Keratinocyte (primary cell): ENCODE data around the gene HECA. TPM values are rescaled to one million over a fixed set of nuclear protein-coding genes. Genes with fewer than 3 reads are reported as not detected.

Source experiments
- DNase-seq: peaks from one replicate; pipeline ENCODE4 v3.0.0-alpha.2; 2011; ENCODE audit warnings: low read depth, missing footprints, low spot score
- FAIRE-seq: peaks from 2 replicates; lab custom pipeline; 2011; peaks lifted over from hg19 to GRCh38; lab: Jason Lieb, UNC
- H2AFZ ChIP-seq: 2 replicates; pipeline ENCODE4 v1.6.0; 2012; ENCODE audit warnings: low read length, control low read depth, inconsistent platforms; ENCODE audit not compliant: control insufficient read depth
- H3K27ac ChIP-seq: 2 replicates; pipeline ENCODE4 v1.5.1; 2011; ENCODE audit warnings: low read length; ENCODE audit not compliant: control insufficient read depth, insufficient read depth
- H3K27me3 ChIP-seq: 3 replicates; pipeline ENCODE4 v1.6.0; 2011; ENCODE audit warnings: low read length; ENCODE audit not compliant: control insufficient read depth, insufficient read depth; ENCODE audit errors: extremely low read depth
- H3K36me3 ChIP-seq, 2 experiments: 2 replicates in 1 of 2; 3 replicates in 1 of 2; pipeline ENCODE4 v1.5.1; 2011; ENCODE audit warnings: low read length in 2 of 2, mild to moderate bottlenecking in 1 of 2; ENCODE audit not compliant: control insufficient read depth in 2 of 2, insufficient read depth in 2 of 2; ENCODE audit errors: extremely low read depth in 1 of 2
- H3K4me1 ChIP-seq: 3 replicates; pipeline ENCODE4 v1.5.1; 2011; ENCODE audit warnings: low read length; ENCODE audit not compliant: control insufficient read depth, insufficient read depth; ENCODE audit errors: extremely low read depth
- H3K4me2 ChIP-seq: 3 replicates; pipeline ENCODE4 v1.6.0; 2011; ENCODE audit warnings: low read depth, low read length; ENCODE audit not compliant: control insufficient read depth, insufficient read depth; ENCODE audit errors: extremely low read depth
- H3K4me3 ChIP-seq, 3 experiments: fragments of 200-600 bp in 1 of 3; sonication (generic) in 1 of 3; 2 replicates in 2 of 3; 3 replicates in 1 of 3; pipeline ENCODE4 v1.5.1; 2011 to 2016; ENCODE audit warnings: low read length in 3 of 3, mild to moderate bottlenecking in 3 of 3, control low read depth in 2 of 3, inconsistent platforms in 1 of 3, low read depth in 1 of 3, mixed read lengths in 1 of 3, mixed run types in 1 of 3, moderate library complexity in 1 of 3; ENCODE audit not compliant: control insufficient read depth in 2 of 3, insufficient read depth in 2 of 3; ENCODE audit errors: extremely low read depth in 1 of 3
- H3K79me2 ChIP-seq: 2 replicates; pipeline ENCODE4 v1.6.0; 2012; ENCODE audit warnings: low read length; ENCODE audit not compliant: control insufficient read depth, insufficient read depth
- H3K9ac ChIP-seq: 3 replicates; pipeline ENCODE4 v1.6.0; 2011; ENCODE audit warnings: low read length; ENCODE audit not compliant: control insufficient read depth, insufficient read depth; ENCODE audit errors: extremely low read depth
- H3K9me1 ChIP-seq: 3 replicates; pipeline ENCODE4 v1.6.0; 2011; ENCODE audit warnings: low read length; ENCODE audit not compliant: control insufficient read depth, insufficient read depth; ENCODE audit errors: extremely low read depth
- H3K9me3 ChIP-seq: 2 replicates; pipeline ENCODE4 v1.5.1; 2012; ENCODE audit warnings: low read depth, low read length; ENCODE audit not compliant: control insufficient read depth
- H4K20me1 ChIP-seq: 3 replicates; pipeline ENCODE4 v1.6.0; 2011; ENCODE audit warnings: low read length; ENCODE audit not compliant: control insufficient read depth, insufficient read depth; ENCODE audit errors: extremely low read depth
- EZH2 ChIP-seq: IDR thresholded peaks from one replicate; pipeline ENCODE4 v1.6.1; 2012; ENCODE audit warnings: inconsistent platforms, mild to moderate bottlenecking, low read length, moderate library complexity
- dilution Hi-C: fragments of 300-500 bp; cut with MboI; formaldehyde crosslinking; loops from one replicate; pipeline ENCODE4 v1.7.0; 2020; ENCODE audit warnings: low sequenced_read_pairs; ENCODE audit not compliant: extremely low pct_ligation_motif_present
- polyA plus RNA-seq, 5 experiments: library from polyadenylated mRNA; depleted of rRNA in 3 of 5; stranded (reverse) in 3 of 5; stranded (forward) in 1 of 5; unstranded in 1 of 5; fragments of >200 nt; gene quantifications; 1 replicate in 1 of 5; 2 replicates in 3 of 5; 3 replicates in 1 of 5; pipeline versions ENCODE4 v1.2.1 to v1.2.3, GENCODE V29; 2011 to 2012; ENCODE audit warnings: missing spikeins in 2 of 5, low read depth in 1 of 5, low replicate concordance in 1 of 5
- TF ChIP-seq, protein P1 (sequence below), 3 experiments: IDR thresholded peaks in 1 of 3; conservative IDR thresholded peaks in 1 of 3; optimal IDR thresholded peaks in 1 of 3; 2 replicates in 2 of 3; 3 replicates in 1 of 3; pipeline versions ENCODE3 to v1.5.1; 2011; ENCODE audit warnings: low read length in 3 of 3, mild to moderate bottlenecking in 3 of 3, moderate library complexity in 2 of 3, control low read depth in 1 of 3, inconsistent platforms in 1 of 3; ENCODE audit not compliant: insufficient read depth in 2 of 3; ENCODE audit errors: extremely low read depth in 1 of 3

Gene HECA
- polyA plus RNA-seq, 1 donor (not counting 4 experiments of a cell fraction or from before 2014, with no cell fraction given): 12.3 TPM

DNA sequence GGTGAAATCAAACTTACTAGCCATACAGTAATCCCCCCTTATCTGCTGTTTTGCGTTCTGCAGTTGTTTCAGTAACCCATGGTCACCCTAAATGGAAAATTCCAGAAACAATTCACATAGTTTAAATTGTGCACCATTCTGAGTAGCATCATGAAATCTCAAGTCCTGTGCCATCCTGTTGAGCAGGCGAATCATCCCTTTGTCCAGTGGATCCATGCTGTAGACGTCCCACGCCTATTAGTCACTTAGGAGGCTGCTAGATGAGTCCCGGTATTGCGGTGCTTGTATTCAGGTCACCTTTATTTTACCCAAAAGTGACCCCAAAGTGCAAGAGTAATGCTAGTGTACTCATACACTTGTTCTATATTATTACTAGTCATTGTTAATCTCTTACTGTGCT lies 46.4 kb downstream of the HECA start:
- FAIRE-seq (no peak), DNase-seq (no peak)
- H3K9me3 ChIP-seq: no peaks in the 10 kb centered on the region
- H3K27me3 ChIP-seq: no peaks in the 10 kb centered on the region
- H3K36me3 ChIP-seq: peaks cover 2 to 5% of the 10 kb centered on the region in 2 experiments
- peaks cover 8% of the 10 kb centered on the region for H3K4me1 ChIP-seq
- no peak overlapping the region for H3K4me3 ChIP-seq
- no peak overlapping the region for H3K4me2 ChIP-seq
- H4K20me1 ChIP-seq: no peaks in the 10 kb centered on the region
- H3K79me2 ChIP-seq: no peaks in the 10 kb centered on the region
- no peaks in the 10 kb centered on the region for H3K9me1 ChIP-seq
- H3K9ac ChIP-seq: no peak overlapping the region
- TF ChIP-seq, protein P1, sequence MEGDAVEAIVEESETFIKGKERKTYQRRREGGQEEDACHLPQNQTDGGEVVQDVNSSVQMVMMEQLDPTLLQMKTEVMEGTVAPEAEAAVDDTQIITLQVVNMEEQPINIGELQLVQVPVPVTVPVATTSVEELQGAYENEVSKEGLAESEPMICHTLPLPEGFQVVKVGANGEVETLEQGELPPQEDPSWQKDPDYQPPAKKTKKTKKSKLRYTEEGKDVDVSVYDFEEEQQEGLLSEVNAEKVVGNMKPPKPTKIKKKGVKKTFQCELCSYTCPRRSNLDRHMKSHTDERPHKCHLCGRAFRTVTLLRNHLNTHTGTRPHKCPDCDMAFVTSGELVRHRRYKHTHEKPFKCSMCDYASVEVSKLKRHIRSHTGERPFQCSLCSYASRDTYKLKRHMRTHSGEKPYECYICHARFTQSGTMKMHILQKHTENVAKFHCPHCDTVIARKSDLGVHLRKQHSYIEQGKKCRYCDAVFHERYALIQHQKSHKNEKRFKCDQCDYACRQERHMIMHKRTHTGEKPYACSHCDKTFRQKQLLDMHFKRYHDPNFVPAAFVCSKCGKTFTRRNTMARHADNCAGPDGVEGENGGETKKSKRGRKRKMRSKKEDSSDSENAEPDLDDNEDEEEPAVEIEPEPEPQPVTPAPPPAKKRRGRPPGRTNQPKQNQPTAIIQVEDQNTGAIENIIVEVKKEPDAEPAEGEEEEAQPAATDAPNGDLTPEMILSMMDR (optimal IDR thresholded peaks at IDR 0.05 in 1 of 3, IDR thresholded peaks at IDR 0.05 in 1 of 3, conservative IDR thresholded peaks at IDR 0.05 in 1 of 3; ENCODE audit: extremely low read depth in 1 of 3, insufficient read depth in 2 of 3, low read length in 3 of 3): no peak
- no peak for TF ChIP-seq EZH2
- no peak overlapping the region for H2AFZ ChIP-seq
- H3K27ac ChIP-seq: no peak overlapping the region
- dilution Hi-C loops: no loop called here

DNA sequence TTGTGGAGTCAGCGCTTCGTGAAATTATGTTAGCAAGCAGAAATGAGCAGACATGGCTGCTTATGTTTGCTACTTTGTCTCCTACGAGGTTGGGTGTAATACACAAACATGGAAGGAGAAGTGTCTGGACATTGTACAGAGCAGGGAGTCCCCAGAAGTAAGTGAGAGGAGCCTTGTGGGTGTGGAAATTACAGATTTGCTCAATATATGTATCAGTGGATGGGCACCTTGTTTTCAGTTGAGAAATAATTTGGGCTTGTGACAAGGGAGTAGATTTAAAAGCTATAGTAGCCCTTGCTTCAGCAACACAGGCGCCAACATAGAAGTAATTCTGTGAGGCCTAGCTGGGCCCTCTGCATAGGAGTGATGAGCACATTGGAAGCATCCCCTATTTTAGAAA lies 49.2 kb downstream of the HECA start:
- H3K9me1 ChIP-seq: no peaks in the 10 kb centered on the region
- no peaks in the 10 kb centered on the region for H3K36me3 ChIP-seq
- H3K4me3 ChIP-seq: no peak overlapping the region
- no peaks in the 10 kb centered on the region for H3K27me3 ChIP-seq
- no peaks in the 10 kb centered on the region for H4K20me1 ChIP-seq
- dilution Hi-C loops: no loop called here
- FAIRE-seq: no peak
- DNase-seq: no peak
- no peak for TF ChIP-seq EZH2
- TF ChIP-seq, protein P1 (optimal IDR thresholded peaks at IDR 0.05 in 1 of 3, IDR thresholded peaks at IDR 0.05 in 1 of 3, conservative IDR thresholded peaks at IDR 0.05 in 1 of 3; ENCODE audit: extremely low read depth in 1 of 3, insufficient read depth in 2 of 3, low read length in 3 of 3): no peak
- H2AFZ ChIP-seq: no peak overlapping the region
- H3K79me2 ChIP-seq: no peaks in the 10 kb centered on the region
- H3K4me2 ChIP-seq: no peak overlapping the region
- H3K27ac ChIP-seq: no peak overlapping the region
- H3K4me1 ChIP-seq: peaks cover 8% of the 10 kb centered on the region
- H3K9ac ChIP-seq: no peak overlapping the region
- H3K9me3 ChIP-seq: no peaks in the 10 kb centered on the region
